HG03108 (cell line): Measurements from ENCODE around the gene REXO5.
"Not testable (repeated sequence)": the region's sequence is repeated elsewhere in the genome, so short reads cannot be mapped to it uniquely, and the experiment has no call there.

Experiments used
- ATAC-seq: cut with Tn5 transposase; IDR thresholded peaks from one replicate; pipeline ENCODE4 v1.9.1; 2021; ENCODE audit warnings: moderate library complexity; ENCODE audit not compliant: unreplicated experiment

REXO5 gene

DNA sequence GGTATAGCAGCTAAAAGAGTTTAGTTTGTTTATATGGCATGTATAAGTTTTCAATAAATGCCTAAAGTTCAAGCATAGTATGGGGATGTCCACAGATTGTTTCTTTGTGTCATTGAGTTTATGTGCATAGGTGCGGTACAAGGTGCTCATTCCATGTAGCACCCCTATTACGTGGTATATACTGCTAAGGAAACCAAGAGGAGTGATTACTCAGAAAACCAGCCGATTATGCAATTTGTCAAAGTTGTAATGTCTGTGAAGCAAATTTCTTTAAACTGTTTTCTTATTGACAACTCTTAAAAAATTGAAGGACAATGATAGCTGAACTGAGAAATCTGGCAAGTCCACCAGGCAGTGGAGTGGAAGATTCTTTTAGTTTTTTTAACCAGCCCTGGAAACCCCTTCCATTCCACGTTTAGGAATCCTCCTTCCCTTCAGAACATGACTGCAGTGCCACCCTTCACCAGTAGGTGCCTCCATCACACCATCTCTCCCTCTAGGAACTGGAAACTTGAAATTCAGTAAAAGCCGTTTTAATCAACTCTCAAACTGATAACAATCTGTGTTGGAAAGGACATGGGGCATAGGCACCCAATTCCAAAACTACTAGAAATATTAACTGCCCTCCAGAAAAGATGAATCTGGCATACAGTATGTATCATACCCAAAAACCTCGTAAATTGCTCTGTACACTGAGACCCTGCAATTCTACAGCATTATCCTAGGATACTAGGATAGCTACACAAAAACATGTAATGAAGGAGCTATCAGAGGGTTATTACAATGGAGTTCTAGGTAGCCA, 43.5 kb downstream of the REXO5 start:
- no peak for ATAC-seq

DNA sequence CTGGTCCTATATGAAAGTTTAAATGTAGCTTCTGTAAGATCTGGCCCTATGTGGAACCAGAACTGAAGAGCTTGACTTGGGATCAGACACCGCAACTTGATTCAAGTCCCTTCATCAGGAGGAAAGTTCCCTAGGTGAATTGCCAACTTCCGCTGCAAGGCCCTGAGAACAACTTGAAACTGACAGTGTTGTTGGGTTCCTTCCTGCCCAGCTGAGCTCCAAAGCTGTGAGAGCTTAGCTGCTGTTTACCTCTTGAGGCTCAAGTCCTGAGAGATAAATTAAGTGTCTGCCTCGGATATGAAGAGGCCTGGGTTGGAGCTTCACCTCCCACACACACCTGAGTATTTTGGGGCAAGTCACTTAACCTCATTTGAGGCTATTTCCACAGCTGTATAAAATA, 44.7 kb downstream of the REXO5 start:
- no peak for ATAC-seq

DNA sequence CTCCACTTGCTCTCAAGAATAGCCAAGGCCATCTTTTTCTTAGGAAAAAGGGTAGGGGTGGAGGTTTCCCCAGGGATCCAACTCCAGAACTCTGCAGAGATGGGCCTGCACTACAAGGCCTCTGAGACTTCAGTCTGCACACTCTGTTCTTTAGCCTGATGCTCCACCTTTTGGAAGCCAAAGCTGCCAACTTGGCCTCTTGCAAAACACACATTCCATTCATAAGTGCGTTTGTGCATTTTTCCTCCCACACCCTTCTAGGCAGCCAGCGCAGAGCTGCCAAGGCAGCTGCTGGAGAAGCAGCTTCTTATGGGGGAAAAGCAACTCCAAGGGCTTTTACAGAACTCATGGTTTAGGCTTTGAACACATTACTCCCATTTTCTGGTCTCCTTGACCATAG, 45.3 kb downstream of the REXO5 start:
- ATAC-seq = no peak

DNA sequence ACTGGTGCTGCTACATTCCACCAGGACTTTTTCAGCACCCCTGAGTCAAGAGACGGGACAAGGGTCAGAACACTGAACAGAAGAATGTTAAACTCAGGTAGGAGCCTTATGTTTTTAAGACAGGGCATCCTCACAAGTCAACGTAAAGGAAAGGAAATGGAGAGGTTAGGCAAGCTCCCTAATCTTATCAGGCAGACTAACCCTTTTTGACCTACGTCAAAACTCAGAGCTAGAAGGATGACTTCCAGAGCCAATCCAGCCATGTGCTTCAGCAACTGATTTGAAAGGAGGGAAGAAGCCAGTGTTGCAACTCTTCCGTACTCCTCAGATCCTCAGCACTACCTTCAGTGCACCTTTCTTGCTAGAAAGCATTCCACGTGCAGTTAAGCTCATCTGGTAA, 46.8 kb downstream of the REXO5 start:
- no peak for ATAC-seq

DNA sequence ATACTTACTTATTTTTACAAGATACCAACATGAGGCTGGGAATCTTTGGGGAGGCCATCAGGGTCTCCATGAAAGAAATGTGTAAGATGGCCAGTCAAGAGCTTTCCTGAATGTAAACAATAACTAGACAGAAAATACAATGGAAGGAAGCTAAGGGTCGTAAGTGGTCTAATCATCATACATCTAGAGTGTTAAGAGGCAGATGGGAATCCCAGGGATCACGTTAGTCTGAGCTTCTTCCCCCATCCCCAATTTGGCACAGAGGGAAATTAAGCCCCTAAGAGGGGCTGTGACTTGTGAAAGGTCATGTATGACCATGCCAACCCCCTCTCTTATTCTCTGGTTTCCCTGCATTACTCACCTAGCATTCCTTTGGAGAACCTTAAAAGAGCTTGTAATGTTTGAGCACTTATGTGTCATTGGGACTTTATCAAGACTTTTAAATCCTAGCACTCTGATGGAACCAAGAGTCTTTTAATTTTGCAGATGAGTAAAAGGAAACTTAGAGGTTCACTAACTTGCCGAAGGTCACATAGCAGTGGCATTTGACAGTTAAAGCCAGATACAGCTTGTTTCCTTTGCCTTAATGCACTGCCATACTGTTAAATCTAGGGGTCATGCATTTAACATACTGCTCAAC, 47.8 kb downstream of the REXO5 start:
- ATAC-seq = no peak

DNA sequence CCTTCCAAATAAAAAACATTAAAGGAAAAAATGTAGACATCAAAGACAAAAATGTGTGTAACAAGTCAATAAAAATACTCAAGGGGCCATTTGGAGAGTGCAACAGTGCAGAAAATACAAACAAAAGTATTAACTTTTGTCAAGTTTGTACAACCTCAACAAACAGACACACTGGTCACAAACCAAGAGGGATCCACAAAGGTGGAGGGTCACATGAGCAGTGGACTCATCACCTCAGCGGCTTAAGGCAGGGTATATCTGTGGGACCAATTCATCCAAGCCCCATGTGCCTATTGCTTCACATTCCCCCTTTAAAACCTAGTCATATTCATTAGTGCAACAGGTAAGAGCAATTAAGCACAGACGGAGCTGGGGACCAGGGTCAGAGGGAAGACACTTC, 48.6 kb downstream of the REXO5 start:
- ATAC-seq = no peak

DNA sequence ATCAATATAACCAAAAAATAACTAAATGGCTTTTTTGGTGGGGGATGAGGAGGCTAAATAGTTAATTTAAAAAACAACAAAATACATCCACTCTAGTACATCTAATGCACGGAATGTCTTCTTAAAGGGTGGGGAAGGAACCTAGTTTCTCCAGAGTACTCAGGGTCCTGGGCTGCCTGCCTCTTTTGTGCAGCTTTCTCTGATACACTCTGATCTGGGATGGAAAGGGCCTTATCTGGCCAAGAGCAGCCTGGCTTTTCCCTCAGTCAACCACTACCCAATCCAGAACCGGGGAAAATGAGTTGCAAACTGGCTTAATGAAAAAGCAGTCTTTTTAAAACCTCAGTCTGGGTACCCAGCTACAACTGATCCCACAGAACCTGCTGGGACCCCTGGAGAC, 51.0 kb downstream of the REXO5 start:
- ATAC-seq = no peak

DNA sequence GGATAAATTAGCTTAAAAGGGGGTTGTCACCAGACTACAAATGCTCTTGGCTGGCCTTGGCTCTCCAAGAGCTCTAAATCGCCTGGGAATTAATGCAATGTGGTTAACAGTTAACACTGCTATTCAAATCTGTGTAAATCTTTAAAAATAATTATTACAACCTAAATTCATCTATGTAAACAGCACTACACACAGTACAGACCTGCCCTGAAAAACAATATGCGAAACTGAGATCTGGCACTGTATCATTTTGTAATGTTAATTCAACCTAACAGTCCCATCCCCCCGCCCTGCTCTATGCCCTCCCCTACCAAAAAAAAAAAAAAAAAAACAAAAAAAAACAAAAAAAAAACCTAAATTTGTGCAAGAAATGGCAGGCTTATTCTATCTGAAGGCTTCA, 52.9 kb downstream of the REXO5 start:
- no peak for ATAC-seq

DNA sequence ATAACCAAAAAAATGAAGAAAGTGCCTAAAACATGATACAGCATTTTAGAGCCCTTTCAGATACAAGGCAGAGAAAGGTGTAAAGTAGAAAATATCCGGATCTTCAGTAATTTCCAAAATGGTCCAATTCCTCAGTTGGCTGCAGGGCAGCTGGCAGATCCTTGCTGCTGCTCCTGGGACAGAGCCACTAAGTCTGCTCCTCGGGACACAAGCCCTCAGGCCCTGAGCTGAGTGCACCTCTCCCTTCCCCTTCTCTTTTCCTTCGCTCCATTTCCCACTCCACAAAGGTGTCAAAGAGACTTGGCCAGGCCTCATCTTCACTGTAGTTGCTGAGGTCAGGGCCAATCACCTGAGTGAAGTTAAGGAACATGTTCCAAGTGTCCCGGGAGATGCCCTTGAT, 53.4 kb downstream of the REXO5 start:
- ATAC-seq = no peak

DNA sequence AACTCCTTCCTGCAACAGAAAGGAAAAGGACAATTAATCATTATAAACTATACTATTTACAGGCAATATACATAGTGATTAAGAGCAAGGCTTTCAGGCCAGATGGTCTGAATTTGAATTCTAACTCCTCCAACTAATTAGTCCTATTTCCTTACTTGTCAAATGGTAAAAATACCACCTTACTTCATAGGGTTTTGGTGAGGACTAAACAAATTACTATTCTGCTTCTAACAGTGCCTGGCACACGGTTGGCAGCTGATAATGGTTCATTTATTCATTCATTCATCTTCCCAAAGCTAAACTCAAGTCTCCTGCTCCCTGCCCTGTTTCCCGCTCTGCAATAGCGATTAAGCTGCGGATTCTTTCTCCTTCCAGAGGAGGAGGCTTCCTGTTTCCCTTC, 54.0 kb downstream of the REXO5 start:
- ATAC-seq = no peak

DNA sequence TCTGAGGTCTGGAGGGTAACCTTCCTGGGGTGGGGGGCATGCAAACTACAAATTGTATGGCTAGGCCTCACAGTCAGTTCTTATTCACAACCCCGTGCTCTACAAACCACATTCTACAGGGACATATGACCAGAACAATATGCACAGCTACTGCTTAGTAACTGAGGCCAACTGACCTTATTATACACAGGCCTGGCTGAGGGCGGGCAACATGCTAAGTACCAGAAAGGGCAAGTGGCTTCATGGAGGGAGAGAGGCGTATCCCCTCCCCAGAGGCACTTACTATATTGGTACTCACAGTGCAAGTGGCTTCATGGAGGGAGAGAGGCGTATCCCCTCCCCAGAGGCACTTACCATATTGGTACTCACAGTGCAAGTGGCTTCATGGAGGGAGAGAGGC, 54.7 kb downstream of the REXO5 start:
- not testable (repeated sequence) for ATAC-seq

DNA sequence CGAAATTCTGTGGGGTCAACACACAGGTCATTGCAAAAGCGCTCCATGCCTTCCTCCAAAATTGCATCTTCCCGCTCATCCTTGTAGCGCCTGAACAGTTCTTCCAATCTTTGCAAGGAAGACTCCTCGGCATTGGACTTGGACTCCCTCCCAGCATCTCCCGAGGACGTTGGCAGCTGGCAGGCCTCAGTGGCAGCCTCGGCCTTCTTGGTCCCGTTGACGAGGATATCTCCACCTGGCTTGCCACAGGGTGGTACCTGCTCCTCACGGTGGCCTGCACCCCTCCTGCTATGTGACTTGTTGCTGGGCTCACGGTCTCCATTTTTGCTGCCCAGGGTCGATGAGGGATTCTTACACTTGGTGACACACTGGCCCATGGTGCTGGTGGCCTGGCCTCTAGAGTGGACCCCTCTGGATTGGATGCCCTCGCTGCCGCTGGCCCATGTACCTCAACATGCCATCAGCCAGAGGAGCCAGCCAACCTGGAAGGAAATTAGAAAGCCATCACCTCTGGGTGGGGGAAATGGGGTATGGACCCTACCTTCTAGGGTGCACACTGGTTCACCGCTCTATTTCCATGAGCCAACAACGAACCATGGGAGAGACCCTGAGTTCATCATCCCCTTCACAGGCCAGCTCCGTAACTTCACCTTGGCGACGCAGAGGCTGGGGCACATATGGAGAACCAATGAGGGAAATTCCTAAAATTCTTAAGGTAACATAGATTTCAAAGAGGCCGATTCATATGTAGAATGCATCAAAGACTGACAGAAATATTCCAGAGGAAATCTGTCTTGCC, 56.0 kb downstream of the REXO5 start:
- ATAC-seq = no peak

DNA sequence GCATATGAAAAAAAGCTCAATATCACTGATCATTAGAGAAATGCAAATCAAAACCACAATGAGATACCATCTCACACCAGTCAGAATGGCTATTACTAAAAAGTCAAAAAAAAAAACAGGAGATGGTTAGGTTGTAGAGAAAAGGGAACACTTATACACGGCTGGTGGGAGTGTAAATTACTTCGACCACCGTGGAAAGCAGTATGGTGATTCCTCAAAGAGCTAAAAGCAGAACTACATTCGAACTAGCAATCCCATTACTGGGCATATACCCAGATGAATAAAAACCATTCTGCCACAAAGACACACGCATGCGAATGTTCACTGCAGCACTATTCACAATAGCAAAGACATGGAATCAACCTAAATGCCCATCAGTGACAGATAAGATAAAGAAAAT, 58.0 kb downstream of the REXO5 start:
- ATAC-seq = not testable (repeated sequence)

DNA sequence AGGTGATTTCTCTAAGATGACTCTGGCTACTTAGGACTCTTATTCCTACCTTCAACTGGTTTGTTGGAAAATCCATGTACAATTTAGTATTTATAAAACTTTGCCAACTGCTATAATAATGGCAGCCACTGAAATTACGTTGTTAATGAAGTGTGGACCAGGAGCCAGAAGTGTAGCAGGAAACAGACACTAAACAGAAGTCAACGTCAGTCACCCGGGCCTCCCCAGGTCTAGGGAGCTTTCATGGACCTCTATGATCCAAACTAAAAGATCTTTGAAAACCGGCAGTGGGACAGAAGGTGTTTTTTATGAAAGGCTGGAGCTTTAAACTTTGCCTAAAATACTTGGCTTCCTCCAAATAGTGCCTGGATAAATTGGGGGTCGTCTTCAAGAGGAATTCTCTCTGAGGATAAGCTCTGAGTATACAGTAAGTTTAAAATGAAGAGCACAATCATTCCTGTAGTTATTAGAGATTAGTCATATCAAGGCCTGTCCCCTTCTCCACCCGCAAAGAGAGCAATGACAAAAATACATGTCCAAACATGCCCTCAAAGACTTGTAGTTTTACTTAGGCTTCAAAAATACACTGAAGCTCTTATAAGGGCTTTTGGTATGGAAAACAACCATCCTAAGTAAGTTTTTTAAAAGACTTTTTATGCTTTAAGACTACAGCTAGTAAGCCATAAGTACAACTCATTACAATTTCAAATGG, 59.2 kb downstream of the REXO5 start:
- no peak for ATAC-seq

DNA sequence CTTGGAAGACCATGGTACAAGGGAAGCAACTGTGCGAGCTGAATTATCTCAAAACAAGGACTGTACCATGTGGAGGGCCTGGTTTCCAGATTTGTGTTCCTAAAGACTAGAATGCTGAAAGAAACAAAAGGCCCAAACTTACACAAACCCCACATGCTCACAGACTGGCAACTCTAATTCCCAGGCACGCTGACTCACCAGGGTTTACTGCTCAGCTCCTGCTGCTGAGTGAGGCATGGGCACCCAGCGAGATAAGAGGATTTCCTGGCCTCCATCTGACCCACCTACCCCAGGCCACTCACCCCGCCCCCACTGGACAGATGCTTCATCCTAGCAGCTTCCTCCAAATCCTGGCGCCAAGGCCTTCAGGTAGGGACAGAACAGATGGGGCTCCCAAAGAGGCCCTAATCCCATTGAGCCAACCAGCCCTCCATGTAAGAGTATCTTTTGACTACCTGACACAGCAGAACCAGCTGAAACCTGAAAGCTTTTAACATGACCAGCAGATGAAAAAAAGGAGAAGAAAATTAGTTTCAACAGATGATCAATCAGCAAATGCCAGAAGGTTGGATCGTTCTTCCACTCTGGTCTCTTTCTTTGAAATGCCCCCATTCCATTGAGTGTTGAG, 59.9 kb downstream of the REXO5 start:
- ATAC-seq = no peak

DNA sequence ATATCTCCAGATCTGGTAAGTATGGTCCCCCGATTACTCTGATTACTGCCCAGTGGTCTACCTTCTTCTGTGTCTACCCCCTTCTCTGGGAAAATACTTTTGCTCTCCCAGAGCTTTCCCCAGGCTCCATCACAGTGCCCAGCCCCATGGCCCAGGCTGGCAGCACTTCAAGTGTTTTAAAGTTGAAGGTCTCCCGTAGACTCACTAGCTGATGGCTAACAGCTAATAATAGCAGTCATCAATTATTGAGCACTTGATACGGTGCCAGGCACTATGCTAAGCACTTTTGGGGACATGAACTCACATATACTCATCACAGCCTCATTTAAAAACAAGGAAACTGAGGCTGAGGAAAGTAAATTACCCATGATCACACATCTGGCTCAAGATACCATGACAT, 60.5 kb downstream of the REXO5 start:
- ATAC-seq = no peak

DNA sequence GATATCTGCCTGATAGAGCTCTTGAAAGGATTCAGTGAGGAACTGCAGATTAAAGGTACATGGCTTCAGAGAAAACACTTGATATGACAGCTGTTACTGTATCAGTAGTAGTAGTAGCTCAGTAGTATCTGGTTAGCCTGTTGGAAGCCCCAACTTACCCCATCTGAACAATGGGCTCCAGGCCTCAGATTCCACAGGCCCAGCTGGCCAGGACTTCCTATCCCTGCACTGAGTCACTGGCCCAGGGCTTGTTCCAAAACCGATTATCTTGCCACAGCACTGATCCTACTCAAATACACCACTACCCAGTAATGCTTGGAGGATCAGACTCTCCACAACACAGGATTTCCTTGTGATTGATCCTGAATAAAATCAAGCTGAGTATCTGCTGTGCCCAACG, 61.3 kb downstream of the REXO5 start:
- no peak for ATAC-seq

DNA sequence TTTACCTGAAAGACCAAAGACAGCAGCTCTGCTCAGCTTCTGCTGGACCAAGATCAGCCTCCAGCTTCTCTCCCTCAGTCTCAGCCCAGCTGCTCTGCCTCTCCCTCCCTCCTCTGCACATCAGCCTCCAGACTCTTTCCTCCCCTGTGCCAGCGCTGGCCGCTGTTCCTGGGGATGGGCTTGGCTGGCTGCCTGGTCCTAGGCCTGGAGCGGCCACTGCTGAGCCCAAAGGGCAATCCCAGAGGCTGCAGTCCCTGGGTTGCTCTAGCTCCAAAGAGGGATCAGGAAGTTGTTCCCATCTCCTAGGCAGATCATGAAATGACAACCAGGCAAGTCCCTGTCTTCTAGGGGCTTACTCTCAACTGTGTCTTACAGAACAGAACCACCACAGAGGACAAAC, 62.6 kb downstream of the REXO5 start:
- ATAC-seq = no peak

DNA sequence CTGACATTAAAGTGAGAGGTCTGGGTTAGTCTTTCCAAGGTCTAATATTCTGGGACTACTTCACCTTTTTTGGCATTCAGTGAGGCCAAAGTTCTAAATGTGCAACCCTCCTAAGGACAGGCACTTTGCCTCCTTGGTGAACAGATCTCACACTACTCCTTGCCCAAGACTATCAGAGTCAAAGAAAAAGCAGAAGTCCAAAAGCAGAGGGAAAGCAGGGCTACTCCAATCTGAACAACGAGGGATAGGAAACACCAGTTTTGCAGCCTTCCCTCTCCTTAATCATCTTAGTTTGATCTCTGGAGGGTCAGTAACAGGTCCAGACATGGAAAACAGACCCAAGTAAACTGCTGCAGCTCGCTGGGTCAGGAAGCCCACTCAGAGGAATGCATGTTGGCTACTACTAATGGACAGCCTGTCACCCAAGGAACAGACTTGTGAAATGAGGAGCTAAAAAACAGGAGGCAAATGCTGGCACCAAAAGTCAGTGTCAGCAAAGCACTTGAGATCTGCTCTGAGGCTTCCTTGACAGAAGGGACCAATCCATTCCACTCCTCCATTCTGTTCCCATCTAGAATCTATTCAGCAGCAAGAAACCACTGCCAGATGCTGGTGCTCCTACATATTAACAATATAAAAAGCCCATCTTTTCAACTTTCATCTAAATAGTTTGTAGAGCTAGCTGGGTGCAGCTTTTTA, 63.9 kb downstream of the REXO5 start:
- ATAC-seq = no peak

DNA sequence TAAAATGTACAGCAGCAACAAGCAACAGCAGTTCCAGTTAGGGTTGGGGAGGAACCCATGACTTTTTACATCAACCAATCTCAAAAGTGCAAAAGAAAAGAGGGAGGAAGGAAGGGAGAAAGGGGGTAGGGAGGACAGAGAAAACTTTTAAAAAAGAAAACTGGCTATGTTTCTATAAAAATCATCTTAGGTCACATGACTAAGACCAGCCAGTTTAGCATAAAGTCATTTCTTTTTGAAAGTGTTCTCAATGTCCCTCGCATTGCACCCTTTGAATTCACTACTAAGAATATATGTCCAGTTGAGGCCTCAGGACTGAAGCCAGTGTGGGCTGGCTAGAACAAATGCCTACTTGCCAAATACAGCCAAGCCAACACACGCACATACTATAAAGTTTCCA, 64.9 kb downstream of the REXO5 start:
- no peak for ATAC-seq
